ENCODE data around the gene LEPROT.

DNA sequence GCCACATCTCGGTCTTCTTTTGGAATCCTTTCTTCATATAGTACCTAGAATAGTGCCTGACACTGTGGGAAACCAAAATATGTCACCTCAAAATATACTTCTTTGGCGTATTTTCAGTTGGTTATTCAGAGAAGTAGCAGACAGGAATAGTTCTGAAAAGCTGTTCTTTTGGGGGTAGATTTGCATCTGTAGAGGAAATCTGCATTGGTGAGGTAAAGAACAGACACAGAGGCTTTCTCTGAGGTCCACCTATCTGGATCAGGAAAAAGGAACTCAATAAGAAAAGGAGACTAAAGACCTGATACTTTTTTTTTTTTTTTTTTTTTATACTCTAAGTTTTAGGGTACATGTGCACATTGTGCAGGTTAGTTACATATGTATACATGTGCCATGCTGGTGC lies 23.2 kb downstream of the LEPROT start:
- TF ChIP-seq CTCF (IDR thresholded peaks at IDR 0.05) (no peak), POLR2A (IDR thresholded peaks at IDR 0.05) (no peak)

Data from ovary (tissue), 3 donors.